Liver (tissue), 9 donors: Measurements from ENCODE around the gene MYLK2. TPM values are rescaled to one million over a fixed set of nuclear protein-coding genes. Genes with fewer than 3 reads are reported as not detected.
A peak's percentile ranks its signal among the peaks of the same experiment; 100 is the strongest.

ENCODE experiments used
- DNase-seq: peaks from one replicate; pipeline ENCODE4 v3.0.0-alpha.2; 2017; ENCODE audit warnings: low spot score
- H3K27ac ChIP-seq, 2 donors: one replicate each; pipeline ENCODE4 v1.7.0; 2013; ENCODE audit warnings: inconsistent platforms in 2 of 2, low read length in 2 of 2, control low read depth in 1 of 2, low read depth in 1 of 2, mild to moderate bottlenecking in 1 of 2
- H3K27me3 ChIP-seq, 4 donors: one replicate each; pipeline versions ENCODE4 v1.6.1 to v1.7.0; 2013; ENCODE audit warnings: low read length in 3 of 4, inconsistent platforms in 1 of 4, mild to moderate bottlenecking in 1 of 4, moderate library complexity in 1 of 4; ENCODE audit not compliant: control insufficient read depth in 4 of 4, insufficient read depth in 4 of 4
- H3K36me3 ChIP-seq, 4 donors: one replicate each; pipeline versions ENCODE4 v1.6.1 to v1.7.0; 2013; ENCODE audit warnings: low read length in 3 of 4, mild to moderate bottlenecking in 3 of 4, low read depth in 1 of 4, moderate library complexity in 1 of 4; ENCODE audit not compliant: control insufficient read depth in 4 of 4, insufficient read depth in 3 of 4
- H3K4me1 ChIP-seq, 4 donors: one replicate each; pipeline versions ENCODE4 v1.6.1 to v1.7.0; 2013; ENCODE audit warnings: low read length in 3 of 4, mild to moderate bottlenecking in 3 of 4, moderate library complexity in 1 of 4; ENCODE audit not compliant: control insufficient read depth in 4 of 4, insufficient read depth in 4 of 4
- H3K4me3 ChIP-seq, 3 donors: one replicate each; pipeline versions ENCODE4 v1.6.1 to v1.7.0; 2013; ENCODE audit warnings: low read length in 3 of 3, control low read depth in 1 of 3, low read depth in 1 of 3, mild to moderate bottlenecking in 1 of 3
- H3K9ac ChIP-seq, 2 donors: one replicate each; pipeline ENCODE4 v1.7.0; 2013; ENCODE audit warnings: low read length in 2 of 2, mild to moderate bottlenecking in 2 of 2, moderate library complexity in 2 of 2, control low read depth in 1 of 2, low read depth in 1 of 2
- H3K9me3 ChIP-seq, 4 donors: one replicate each; pipeline versions ENCODE4 v1.6.1 to v1.7.0; 2013; ENCODE audit warnings: low read length in 3 of 4; ENCODE audit not compliant: control insufficient read depth in 4 of 4
- ATF3 ChIP-seq: IDR thresholded peaks from 2 replicates; pipeline ENCODE4 v1.6.1; 2016; ENCODE audit warnings: antibody characterized with exemption
- EGR1 ChIP-seq, 2 donors: IDR thresholded peaks; 2 replicates each; pipeline ENCODE4 v1.6.1; 2016 to 2018; ENCODE audit warnings: antibody characterized with exemption in 2 of 2, low read depth in 2 of 2
- FOXA1 ChIP-seq: IDR thresholded peaks from 2 replicates; pipeline ENCODE4 v1.6.1; 2016; ENCODE audit warnings: antibody characterized with exemption
- FOXA2 ChIP-seq: IDR thresholded peaks from 2 replicates; pipeline ENCODE4 v1.6.1; 2016; ENCODE audit warnings: antibody characterized with exemption
- GABPA ChIP-seq, 2 donors: IDR thresholded peaks in 1 of 2; conservative IDR thresholded peaks in 1 of 2; 2 replicates each; pipeline ENCODE4 v1.6.1; 2016; ENCODE audit warnings: antibody characterized with exemption in 2 of 2, mild to moderate bottlenecking in 1 of 2, moderate library complexity in 1 of 2
- HNF4A ChIP-seq, 2 donors: conservative IDR thresholded peaks; 2 replicates each; pipeline ENCODE4 v1.6.1; 2016; ENCODE audit warnings: antibody characterized with exemption in 2 of 2, mild to moderate bottlenecking in 2 of 2
- HNF4G ChIP-seq: IDR thresholded peaks from 2 replicates; pipeline ENCODE4 v1.6.1; 2016; ENCODE audit warnings: antibody characterized with exemption
- JUND ChIP-seq, 2 donors: IDR thresholded peaks; 2 replicates each; pipeline ENCODE4 v1.6.1; 2016; ENCODE audit warnings: antibody characterized with exemption in 2 of 2
- NR2F2 ChIP-seq: IDR thresholded peaks from 2 replicates; pipeline ENCODE4 v1.6.1; 2016; ENCODE audit warnings: antibody characterized with exemption
- RAD21 ChIP-seq, 2 donors: IDR thresholded peaks; 2 replicates each; pipeline ENCODE4 v1.6.1; 2016; ENCODE audit warnings: antibody characterized with exemption in 2 of 2, mild to moderate bottlenecking in 2 of 2
- REST ChIP-seq: IDR thresholded peaks from 2 replicates; pipeline ENCODE4 v1.6.1; 2016; ENCODE audit warnings: antibody characterized with exemption, mild to moderate bottlenecking
- RXRA ChIP-seq, 2 donors: IDR thresholded peaks; 2 replicates each; pipeline ENCODE4 v1.6.1; 2017 to 2018; ENCODE audit warnings: antibody characterized with exemption in 2 of 2, mild to moderate bottlenecking in 1 of 2
- SP1 ChIP-seq: IDR thresholded peaks from 2 replicates; pipeline ENCODE4 v1.6.1; 2018; ENCODE audit warnings: antibody characterized with exemption, mild to moderate bottlenecking
- TAF1 ChIP-seq: conservative IDR thresholded peaks from 2 replicates; pipeline ENCODE4 v1.6.1; 2016; ENCODE audit warnings: antibody characterized with exemption, mild to moderate bottlenecking
- YY1 ChIP-seq: IDR thresholded peaks from 2 replicates; pipeline ENCODE4 v1.6.1; 2016; ENCODE audit warnings: antibody characterized with exemption, mild to moderate bottlenecking
- WGBS: extraction: QIAGEN DNeasy Blood & Tissue Kit; methylation state at CpG from one replicate; pipeline ENCODE4 v1.1.7; 2013; 5-methylcytosine and 5-hydroxymethylcytosine counted together
- polyA plus RNA-seq, 2 donors: library from polyadenylated mRNA; stranded (reverse) in 1 of 2; unstranded in 1 of 2; fragments of 200-250 nt in 1 of 2; fragments of >200 nt in 1 of 2; fragmentation: Nextera tagmentation in 1 of 2; extraction: Ambion mirVana in 1 of 2; gene quantifications; one replicate each; pipeline versions ENCODE4 v1.2.1 to v1.2.3, GENCODE V29; 2013 to 2015
- total RNA-seq, 2 donors: library from RNA; depleted of rRNA; stranded (reverse); fragments of >200 nt; gene quantifications; one replicate each; pipeline ENCODE4 v1.2.3, GENCODE V29; 2014
- TF ChIP-seq, protein P1 (sequence below): fragments of 150-350 bp; IDR thresholded peaks from 2 replicates; pipeline ENCODE4 v1.5.1; 2017; ENCODE audit warnings: improper control_type of control experiment, low read depth, low read length; ENCODE audit not compliant: missing input control
- TF ChIP-seq, protein P2 (sequence below): IDR thresholded peaks from 2 replicates; pipeline ENCODE4 v1.6.1; 2016; ENCODE audit warnings: antibody characterized with exemption
- donor health status: healthy.
- donor health status: healthy.
- donor health status: healthy.
- donor health status: healthy.
- donor health status: healthy.

Gene MYLK2
- total and polyA plus RNA-seq, 4 donors = 0.08 to 0.19 TPM; not detected in 2

DNA sequence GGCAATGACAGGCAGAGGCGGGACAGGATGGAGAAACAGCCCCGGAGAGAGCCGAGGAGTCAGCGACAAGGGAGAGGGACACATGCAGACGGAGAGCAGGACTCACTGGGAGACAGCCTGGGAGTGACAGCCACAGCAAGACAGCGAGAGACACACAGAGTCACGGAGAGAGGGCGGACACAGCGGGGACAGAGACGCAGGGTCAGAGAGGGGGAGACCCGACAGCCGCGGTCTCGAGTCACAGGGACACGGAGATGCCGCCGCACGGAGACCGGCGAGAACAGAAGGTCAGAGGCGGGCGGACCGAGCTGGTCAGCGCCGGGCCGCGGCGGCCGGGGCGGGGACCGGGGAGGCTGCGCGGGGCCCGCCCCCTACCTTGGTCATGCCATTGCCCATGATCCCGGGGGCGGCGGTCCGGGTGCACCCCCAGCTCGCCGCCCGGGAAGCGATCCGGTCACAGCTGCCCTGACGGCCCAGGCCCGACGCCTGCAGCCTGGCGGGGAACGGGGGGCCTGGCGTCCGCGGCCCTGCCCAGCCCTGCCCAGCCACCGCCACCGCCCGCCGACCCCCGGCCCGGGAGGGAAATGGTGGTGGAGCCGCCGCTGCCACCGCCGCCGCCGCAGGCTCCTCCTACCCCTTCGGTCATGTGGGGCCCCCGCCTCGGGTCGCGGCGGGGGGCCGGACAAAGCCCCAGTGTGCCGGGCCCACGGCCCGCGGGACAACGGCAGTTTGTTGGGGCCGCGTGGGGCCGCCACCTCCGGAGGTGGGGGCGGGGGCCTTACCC lies 51.0 kb downstream of the MYLK2 start, which contains the start of the genes DUSP15 and TTLL9:
TSS of gene DUSP15 (minus strand) at position 586 of the 784 bp plus-strand sequence. CDS start at position 396, 190 bp downstream.
TSS of gene TTLL9 (plus strand) at position 693 of the 784 bp plus-strand sequence. CDS start 493 bp downstream, outside the sequence.
- peaks cover 0 to 2% (median 0%) of the 10 kb centered on the region in 4 donors for H3K27me3 ChIP-seq
- peak within 1 kb of the TSS in 2 of 3 donors; percentile 54 to 73 for H3K4me3 ChIP-seq
- H3K27ac ChIP-seq = no peak within 1 kb of the TSS
- no peak for TF ChIP-seq EGR1 (IDR thresholded peaks at IDR 0.05; ENCODE audit: low read depth in 2 of 2)
- TF ChIP-seq HNF4A (conservative IDR thresholded peaks at IDR 0.05) = no peak
- TF ChIP-seq YY1 = no peak
- no peak for TF ChIP-seq JUND (IDR thresholded peaks at IDR 0.05)
- no peak for TF ChIP-seq TAF1
- no peak for TF ChIP-seq FOXA1
- TF ChIP-seq GABPA (IDR thresholded peaks at IDR 0.05 in 1 of 2, conservative IDR thresholded peaks at IDR 0.05 in 1 of 2) = no peak
- TF ChIP-seq, protein P1, sequence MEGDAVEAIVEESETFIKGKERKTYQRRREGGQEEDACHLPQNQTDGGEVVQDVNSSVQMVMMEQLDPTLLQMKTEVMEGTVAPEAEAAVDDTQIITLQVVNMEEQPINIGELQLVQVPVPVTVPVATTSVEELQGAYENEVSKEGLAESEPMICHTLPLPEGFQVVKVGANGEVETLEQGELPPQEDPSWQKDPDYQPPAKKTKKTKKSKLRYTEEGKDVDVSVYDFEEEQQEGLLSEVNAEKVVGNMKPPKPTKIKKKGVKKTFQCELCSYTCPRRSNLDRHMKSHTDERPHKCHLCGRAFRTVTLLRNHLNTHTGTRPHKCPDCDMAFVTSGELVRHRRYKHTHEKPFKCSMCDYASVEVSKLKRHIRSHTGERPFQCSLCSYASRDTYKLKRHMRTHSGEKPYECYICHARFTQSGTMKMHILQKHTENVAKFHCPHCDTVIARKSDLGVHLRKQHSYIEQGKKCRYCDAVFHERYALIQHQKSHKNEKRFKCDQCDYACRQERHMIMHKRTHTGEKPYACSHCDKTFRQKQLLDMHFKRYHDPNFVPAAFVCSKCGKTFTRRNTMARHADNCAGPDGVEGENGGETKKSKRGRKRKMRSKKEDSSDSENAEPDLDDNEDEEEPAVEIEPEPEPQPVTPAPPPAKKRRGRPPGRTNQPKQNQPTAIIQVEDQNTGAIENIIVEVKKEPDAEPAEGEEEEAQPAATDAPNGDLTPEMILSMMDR = no peak
- no peak for TF ChIP-seq SP1
- TF ChIP-seq REST = no peak
- no peak for TF ChIP-seq NR2F2
- no peak for TF ChIP-seq HNF4G
- no peak for TF ChIP-seq ATF3
- no peak for TF ChIP-seq RXRA (IDR thresholded peaks at IDR 0.05)
- TF ChIP-seq, protein P2, sequence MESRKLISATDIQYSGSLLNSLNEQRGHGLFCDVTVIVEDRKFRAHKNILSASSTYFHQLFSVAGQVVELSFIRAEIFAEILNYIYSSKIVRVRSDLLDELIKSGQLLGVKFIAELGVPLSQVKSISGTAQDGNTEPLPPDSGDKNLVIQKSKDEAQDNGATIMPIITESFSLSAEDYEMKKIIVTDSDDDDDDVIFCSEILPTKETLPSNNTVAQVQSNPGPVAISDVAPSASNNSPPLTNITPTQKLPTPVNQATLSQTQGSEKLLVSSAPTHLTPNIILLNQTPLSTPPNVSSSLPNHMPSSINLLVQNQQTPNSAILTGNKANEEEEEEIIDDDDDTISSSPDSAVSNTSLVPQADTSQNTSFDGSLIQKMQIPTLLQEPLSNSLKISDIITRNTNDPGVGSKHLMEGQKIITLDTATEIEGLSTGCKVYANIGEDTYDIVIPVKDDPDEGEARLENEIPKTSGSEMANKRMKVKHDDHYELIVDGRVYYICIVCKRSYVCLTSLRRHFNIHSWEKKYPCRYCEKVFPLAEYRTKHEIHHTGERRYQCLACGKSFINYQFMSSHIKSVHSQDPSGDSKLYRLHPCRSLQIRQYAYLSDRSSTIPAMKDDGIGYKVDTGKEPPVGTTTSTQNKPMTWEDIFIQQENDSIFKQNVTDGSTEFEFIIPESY = no peak
- no peak for TF ChIP-seq RAD21 (IDR thresholded peaks at IDR 0.05)
- TF ChIP-seq FOXA2 = no peak
- H3K9ac ChIP-seq = no peak within 1 kb of the TSS
- no peaks in the 10 kb centered on the region for H3K36me3 ChIP-seq
- no peaks in the 10 kb centered on the region for H3K9me3 ChIP-seq
- H3K4me1 ChIP-seq = peaks cover 3 to 9% (median 6%) of the 10 kb centered on the region in 4 donors
- WGBS = 1% methylated on average over 80 of the region's 80 CpGs
- no peak for DNase-seq
